KOPT-K1 (cell line): Measurements from ENCODE around the gene C18orf54.
"Not testable (repeated sequence)": the region's sequence is repeated elsewhere in the genome, so short reads cannot be mapped to it uniquely, and the experiment has no call there.

Experiments
- H3K27ac ChIP-seq: fragments of 200-600 bp; sonication (generic); 2 replicates; pipeline ENCODE4 v1.5.1; 2016; ENCODE audit warnings: antibody characterized with exemption, mild to moderate bottlenecking, low read depth, low read length; ENCODE audit not compliant: poor library complexity, severe bottlenecking
- H3K36me3 ChIP-seq: fragments of 200-600 bp; sonication (generic); 2 replicates; pipeline ENCODE4 v1.5.1; 2017; ENCODE audit warnings: antibody characterized with exemption, mild to moderate bottlenecking, low read length, moderate library complexity; ENCODE audit not compliant: insufficient read depth
- H3K9me3 ChIP-seq: fragments of 200-600 bp; sonication (generic); 2 replicates; pipeline ENCODE4 v1.5.1; 2017; ENCODE audit warnings: antibody characterized with exemption, low read length, mild to moderate bottlenecking; ENCODE audit not compliant: insufficient read depth, poor library complexity, severe bottlenecking

C18orf54 gene

GRCh38 chr18:54360406-54360805 is 2.7 kb downstream of the C18orf54 start:
- Histone ChIP-seq H3K36me3 (peaks cover 11% of the 10 kb centered on the region), H3K9me3 (no peaks in the 10 kb centered on the region), H3K27ac (no peak overlapping the region)

- Histone ChIP-seq H3K9me3 (no peaks in the 10 kb centered on the region), H3K36me3 (peaks cover 26% of the 10 kb centered on the region)
Observed at GRCh38 chr18:54378057-54378456, 20.4 kb downstream of the C18orf54 start.

GRCh38 chr18:54381640-54382039 is 23.9 kb downstream of the C18orf54 start:
- Histone ChIP-seq H3K36me3 (peaks cover 6% of the 10 kb centered on the region; the same call in 1 of the 2 replicates), H3K27ac (no peak overlapping the region), H3K9me3 (no peaks in the 10 kb centered on the region)

More at GRCh38 chr18:54378057-54378456, 20.4 kb downstream of the C18orf54 start:
- H3K27ac ChIP-seq: no peak overlapping the region

- no peak overlapping the region for H3K27ac ChIP-seq
- no peaks in the 10 kb centered on the region for H3K9me3 ChIP-seq
- H3K36me3 ChIP-seq: peaks cover 6% of the 10 kb centered on the region; the same call in 1 of the 2 replicates
Observed at GRCh38 chr18:54382076-54382475, 24.4 kb downstream of the C18orf54 start.

DNA sequence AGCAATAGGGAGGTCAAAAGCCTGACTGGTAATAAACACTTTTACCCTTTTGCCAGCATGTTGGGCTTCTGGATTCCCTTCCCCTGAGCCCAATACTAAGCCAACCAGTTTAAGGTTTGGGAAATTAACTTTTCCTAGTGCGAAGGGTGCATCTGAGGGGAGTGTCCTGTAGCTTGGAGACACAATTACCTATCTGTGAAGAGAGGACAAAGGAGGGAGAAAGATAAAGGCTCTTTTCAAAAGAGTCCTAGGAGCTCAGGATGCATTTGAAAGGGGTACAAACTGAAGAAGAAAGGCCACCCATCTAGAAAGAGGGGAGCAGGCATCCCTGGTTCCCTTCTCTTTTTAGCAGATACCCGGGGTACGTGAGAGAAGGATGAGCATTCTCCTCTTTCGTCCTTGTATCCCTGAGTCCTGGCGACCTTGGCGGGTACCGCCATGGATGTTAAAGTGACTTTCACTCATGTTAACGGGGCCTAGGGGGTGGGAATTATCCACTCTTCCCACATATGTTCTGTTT is 25.1 kb downstream of the C18orf54 start:
- no peaks in the 10 kb centered on the region for H3K9me3 ChIP-seq
- H3K36me3 ChIP-seq: peaks cover 6% of the 10 kb centered on the region; the same call in 1 of the 2 replicates

GRCh38 chr18:54386043-54386442 is 28.3 kb downstream of the C18orf54 start:
- Histone ChIP-seq H3K9me3 (no peaks in the 10 kb centered on the region), H3K36me3 (no peaks in the 10 kb centered on the region), H3K27ac (no peak overlapping the region)

More for the DNA sequence above, 25.1 kb downstream of the C18orf54 start:
- no peak overlapping the region for H3K27ac ChIP-seq

- not testable (repeated sequence) for H3K27ac ChIP-seq, H3K9me3 ChIP-seq, H3K36me3 ChIP-seq
Observed at GRCh38 chr18:54386800-54387495, 29.2 kb downstream of the C18orf54 start.

GRCh38 chr18:54387631-54388030 is 29.9 kb downstream of the C18orf54 start:
- Histone ChIP-seq H3K9me3 (no peaks in the 10 kb centered on the region), H3K27ac (no peak overlapping the region), H3K36me3 (no peaks in the 10 kb centered on the region)

DNA sequence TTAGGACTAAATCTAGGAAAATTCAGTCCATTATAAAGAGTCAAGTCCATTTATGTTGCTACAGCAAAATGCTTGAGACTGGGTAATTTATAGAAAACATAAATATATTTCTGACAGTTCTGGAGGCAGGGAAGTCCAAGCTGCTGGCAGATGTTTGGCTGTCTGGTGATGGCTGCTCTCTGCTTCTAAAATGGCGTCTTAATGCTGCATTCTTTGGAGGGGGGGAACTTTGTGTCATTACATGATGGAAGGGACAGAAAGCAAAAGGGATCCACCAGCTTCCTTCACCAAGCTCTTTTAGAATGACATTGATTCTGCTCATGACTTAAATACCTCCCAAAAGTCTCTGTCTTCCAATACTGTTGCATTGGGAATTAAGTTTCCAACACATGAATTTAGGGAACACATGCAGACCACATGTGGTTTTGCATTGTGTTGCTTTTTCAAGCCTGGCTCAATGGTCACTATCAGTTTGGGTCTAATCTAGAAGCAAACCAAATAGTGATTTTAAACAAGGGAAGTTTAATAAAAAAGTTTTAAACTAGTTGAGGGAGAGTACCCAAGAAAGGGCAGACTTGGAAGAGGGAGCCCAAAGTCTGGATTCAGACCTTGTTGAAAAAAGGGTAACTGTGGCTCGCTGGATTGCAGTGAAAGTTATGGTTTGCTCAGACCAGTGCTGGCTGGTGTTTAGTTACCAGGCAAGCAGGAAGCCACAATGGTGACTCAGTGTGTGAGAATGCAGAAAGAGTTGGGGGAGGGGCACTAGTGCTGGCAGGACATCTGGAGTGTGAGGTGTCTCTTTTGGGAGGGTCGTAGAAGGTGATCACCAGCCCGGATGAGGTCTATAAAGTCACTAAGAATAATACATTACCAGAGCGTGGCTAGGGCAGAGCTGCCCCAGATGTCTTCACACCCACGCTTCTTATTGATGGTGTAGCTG is 30.8 kb downstream of the C18orf54 start:
- Histone ChIP-seq H3K27ac (no peak overlapping the region), H3K36me3 (no peaks in the 10 kb centered on the region), H3K9me3 (no peaks in the 10 kb centered on the region)

DNA sequence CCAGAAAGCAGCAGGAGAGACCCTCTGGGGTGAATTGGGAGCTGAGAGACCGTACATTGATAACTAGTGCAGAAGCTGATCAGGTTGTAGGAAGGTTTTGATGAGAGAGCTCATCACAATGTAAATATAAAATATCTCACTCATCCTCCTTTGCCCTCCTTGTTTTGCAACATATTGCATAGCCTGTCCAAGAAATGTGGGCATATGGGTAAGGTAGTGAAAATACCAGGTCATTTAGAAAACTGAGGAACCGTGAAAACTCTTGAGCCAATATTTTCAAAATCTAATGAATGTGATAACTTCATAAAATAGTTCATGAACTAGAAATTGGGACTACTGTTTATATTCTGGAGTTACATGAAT is 31.4 kb downstream of the C18orf54 start:
- Histone ChIP-seq H3K9me3 (no peaks in the 10 kb centered on the region), H3K27ac (no peak overlapping the region), H3K36me3 (no peaks in the 10 kb centered on the region)

DNA sequence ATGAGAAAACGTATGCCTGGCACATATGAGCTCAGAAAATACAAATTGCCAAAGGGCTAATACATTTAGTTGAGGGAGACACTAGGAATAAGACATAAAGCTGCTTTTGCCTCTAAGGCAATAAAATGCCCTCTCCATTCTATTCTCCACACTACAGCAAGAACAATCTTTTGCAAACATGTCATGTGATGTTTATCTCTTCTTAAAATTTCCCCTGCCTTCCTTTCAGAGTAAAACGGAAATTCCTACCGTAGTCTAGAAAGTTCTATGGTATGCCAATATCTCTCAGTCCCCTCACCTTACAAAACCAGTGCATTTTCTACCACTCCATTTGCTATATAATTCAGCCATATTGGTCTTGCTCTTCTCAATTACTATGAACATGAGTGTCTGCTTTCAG is 33.1 kb downstream of the C18orf54 start:
- no peaks in the 10 kb centered on the region for H3K36me3 ChIP-seq
- no peak overlapping the region for H3K27ac ChIP-seq
- no peaks in the 10 kb centered on the region for H3K9me3 ChIP-seq

- H3K27ac ChIP-seq: no peak overlapping the region
- no peaks in the 10 kb centered on the region for H3K9me3 ChIP-seq
- no peaks in the 10 kb centered on the region for H3K36me3 ChIP-seq
Observed at GRCh38 chr18:54392543-54393023, 34.9 kb downstream of the C18orf54 start.

DNA sequence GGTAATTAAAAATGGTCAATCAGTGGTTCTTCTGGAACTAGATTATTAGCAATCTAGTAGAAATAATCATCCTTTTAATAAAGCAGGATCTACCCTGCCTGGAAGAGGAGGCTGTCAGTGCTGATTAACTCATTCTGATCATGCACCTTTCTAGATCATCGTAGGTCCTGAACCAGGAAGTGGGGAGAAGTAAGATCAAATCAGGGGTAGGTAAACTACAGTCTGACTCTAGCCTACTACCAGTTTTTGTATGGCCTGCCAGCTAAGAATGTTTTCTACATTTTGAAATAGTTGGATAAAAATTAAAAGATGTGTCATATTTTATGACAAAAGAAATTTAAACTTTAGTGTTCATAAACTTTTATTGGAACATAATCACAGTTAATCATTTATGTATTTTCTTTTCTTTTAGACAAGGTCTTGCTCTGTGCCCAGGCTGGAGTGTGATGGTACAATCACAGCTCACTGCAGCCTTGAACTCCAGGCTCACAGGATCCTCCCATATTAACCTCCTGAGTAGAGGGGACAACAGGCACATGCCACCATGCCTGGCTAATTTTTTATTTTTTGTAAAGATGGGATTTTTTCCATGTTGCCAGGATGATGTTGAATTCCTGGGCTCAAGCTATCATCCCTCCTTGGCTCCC is 36.1 kb downstream of the C18orf54 start:
- Histone ChIP-seq H3K27ac (no peak overlapping the region), H3K36me3 (no peaks in the 10 kb centered on the region), H3K9me3 (no peaks in the 10 kb centered on the region)

DNA sequence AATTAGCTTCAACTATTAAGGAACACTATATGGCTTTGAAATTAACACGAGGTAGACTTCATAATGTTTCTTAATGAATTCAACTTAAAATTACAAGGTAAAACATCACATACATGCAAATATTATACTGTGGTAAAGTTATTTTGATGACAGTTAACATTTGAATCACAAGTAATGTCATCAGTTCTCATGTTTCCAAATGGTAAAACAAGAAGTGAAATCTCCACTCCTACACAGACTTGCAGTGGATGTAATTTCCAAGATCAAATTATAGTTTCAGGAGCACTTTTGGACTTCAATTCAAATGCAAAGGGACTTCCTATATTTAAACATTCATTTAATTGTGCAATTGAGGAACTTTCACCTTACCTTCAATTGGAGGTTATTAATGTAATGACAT is 39.1 kb downstream of the C18orf54 start:
- no peaks in the 10 kb centered on the region for H3K9me3 ChIP-seq
- H3K36me3 ChIP-seq: no peaks in the 10 kb centered on the region
- H3K27ac ChIP-seq: no peak overlapping the region

GRCh38 chr18:54405290-54405689 is 47.6 kb downstream of the C18orf54 start:
- Histone ChIP-seq H3K27ac (no peak overlapping the region), H3K36me3 (no peaks in the 10 kb centered on the region), H3K9me3 (no peaks in the 10 kb centered on the region)
